Thyroid gland (tissue), 4 donors: Measurements from ENCODE around the gene TNFRSF1A.

Experiments
- CTCF ChIP-seq, 6 experiments: fragments of 200-600 bp in 3 of 6; fragments of 450-650 bp in 3 of 6; sonication (generic) in 3 of 6; IDR thresholded peaks; one replicate each; pipeline ENCODE4 v1.5.1; 2016 to 2019; ENCODE audit warnings: antibody characterized with exemption in 6 of 6, mild to moderate bottlenecking in 2 of 6, inconsistent platforms in 1 of 6, moderate library complexity in 1 of 6
- POLR2A ChIP-seq, 2 donors: fragments of 450-650 bp; IDR thresholded peaks; one replicate each; pipeline ENCODE4 v1.6.1; 2017; ENCODE audit warnings: antibody characterized with exemption in 2 of 2, mild to moderate bottlenecking in 2 of 2, moderate library complexity in 1 of 2

- TF ChIP-seq POLR2A (IDR thresholded peaks at IDR 0.05) (no peak), CTCF (IDR thresholded peaks at IDR 0.05) (no peak)
Observed at GRCh38 chr12:6318440-6318879, 23.4 kb downstream of the TNFRSF1A start.
